ENCODE data around the gene RPS19BP1. TPM values are rescaled to one million over a fixed set of nuclear protein-coding genes. Genes with fewer than 3 reads are reported as not detected.

Gene RPS19BP1
- total RNA-seq, 1 experiment from 2014 or later: 80.4 TPM

DNA sequence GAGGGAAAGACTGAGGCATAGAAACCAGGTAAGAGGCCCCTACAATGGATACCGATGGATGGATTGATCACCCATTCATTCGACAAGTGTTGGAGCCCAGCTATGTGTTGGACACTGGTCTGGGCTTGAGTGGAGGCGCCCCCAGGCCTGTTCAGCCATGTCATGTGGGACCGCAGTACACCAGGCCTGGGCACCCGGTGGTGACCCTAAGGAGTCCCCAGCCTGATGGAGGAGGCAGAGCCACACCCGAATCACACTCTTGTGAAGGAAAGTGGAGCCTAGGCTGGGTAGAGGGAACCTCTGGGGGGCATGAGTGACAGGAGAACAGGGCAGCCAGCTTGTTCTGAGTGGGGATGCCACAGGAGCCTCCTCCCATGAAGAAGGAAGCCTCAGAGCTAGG lies 48.2 kb upstream of the RPS19BP1 start:
- ChIA-PET RAD21 (ENCODE audit: low non-redundant PET in 1 of 2, low total read pairs in 2 of 2, uncharacterized antibody in 2 of 2, unreplicated experiment in 2 of 2) (no interaction called here), POLR2A (no interaction called here), CTCF (no interaction called here)
- H3K9me3 ChIP-seq (ENCODE audit: control insufficient read depth in 1 of 2, insufficient read depth in 1 of 2, low read depth in 1 of 2, low read length in 2 of 2): no peaks in the 10 kb centered on the region
- H3K9ac ChIP-seq (ENCODE audit: low read length): no peak overlapping the region
- no peak overlapping the region for H2AFZ ChIP-seq (ENCODE audit: low read depth, low read length, poor library complexity, severe bottlenecking)
- no peaks in the 10 kb centered on the region for H3K4me1 ChIP-seq (ENCODE audit: control insufficient read depth in 1 of 2, insufficient read depth in 2 of 2, low read length in 2 of 2)
- H3K27ac ChIP-seq (ENCODE audit: low read depth, low read length): no peak overlapping the region
- BruUV-seq (replicated peaks): no TSS peak
- TF ChIP-seq EZH2 (IDR thresholded peaks at IDR 0.05) (no peak), RAD21 (IDR thresholded peaks at IDR 0.05; ENCODE audit: low read depth) (no peak), ZFX (IDR thresholded peaks at IDR 0.05) (no peak), SP1 (IDR thresholded peaks at IDR 0.05; ENCODE audit: low read depth) (no peak), POLR2A (IDR thresholded peaks at IDR 0.05; ENCODE audit: borderline replicate concordance, extremely low read depth, insufficient read depth, insufficient read length) (no peak)
- TF ChIP-seq, protein P1, sequence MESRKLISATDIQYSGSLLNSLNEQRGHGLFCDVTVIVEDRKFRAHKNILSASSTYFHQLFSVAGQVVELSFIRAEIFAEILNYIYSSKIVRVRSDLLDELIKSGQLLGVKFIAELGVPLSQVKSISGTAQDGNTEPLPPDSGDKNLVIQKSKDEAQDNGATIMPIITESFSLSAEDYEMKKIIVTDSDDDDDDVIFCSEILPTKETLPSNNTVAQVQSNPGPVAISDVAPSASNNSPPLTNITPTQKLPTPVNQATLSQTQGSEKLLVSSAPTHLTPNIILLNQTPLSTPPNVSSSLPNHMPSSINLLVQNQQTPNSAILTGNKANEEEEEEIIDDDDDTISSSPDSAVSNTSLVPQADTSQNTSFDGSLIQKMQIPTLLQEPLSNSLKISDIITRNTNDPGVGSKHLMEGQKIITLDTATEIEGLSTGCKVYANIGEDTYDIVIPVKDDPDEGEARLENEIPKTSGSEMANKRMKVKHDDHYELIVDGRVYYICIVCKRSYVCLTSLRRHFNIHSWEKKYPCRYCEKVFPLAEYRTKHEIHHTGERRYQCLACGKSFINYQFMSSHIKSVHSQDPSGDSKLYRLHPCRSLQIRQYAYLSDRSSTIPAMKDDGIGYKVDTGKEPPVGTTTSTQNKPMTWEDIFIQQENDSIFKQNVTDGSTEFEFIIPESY (IDR thresholded peaks at IDR 0.05; ENCODE audit: extremely low read depth, insufficient replicate concordance, low read length): no peak
- TF ChIP-seq, protein P2, sequence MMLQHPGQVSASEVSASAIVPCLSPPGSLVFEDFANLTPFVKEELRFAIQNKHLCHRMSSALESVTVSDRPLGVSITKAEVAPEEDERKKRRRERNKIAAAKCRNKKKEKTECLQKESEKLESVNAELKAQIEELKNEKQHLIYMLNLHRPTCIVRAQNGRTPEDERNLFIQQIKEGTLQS (IDR thresholded peaks at IDR 0.05): no peak
- intact Hi-C loops (cut with micrococcal nuclease): no loop called here
- H3K27me3 ChIP-seq (ENCODE audit: insufficient read depth, low read length): no peaks in the 10 kb centered on the region; the same call in 1 of the 2 replicates
- H3K36me3 ChIP-seq (ENCODE audit: control insufficient read depth in 1 of 2, insufficient read depth in 2 of 2, low read length in 2 of 2): no peaks in the 10 kb centered on the region
- DNase-seq (ENCODE audit: low read depth, low spot score) (no peak), ATAC-seq (no peak)
- no peak overlapping the region for H3K4me3 ChIP-seq (replicated peaks in 1 of 2; ENCODE audit: low read depth in 1 of 2, low read length in 2 of 2)
- no peak overlapping the region for H3K4me2 ChIP-seq (ENCODE audit: low read length)
- H4K20me1 ChIP-seq (ENCODE audit: insufficient read depth): no peaks in the 10 kb centered on the region
- no peaks in the 10 kb centered on the region for H3K9me2 ChIP-seq (ENCODE audit: insufficient read depth)
- H3K79me2 ChIP-seq (ENCODE audit: insufficient read depth, low read length): no peaks in the 10 kb centered on the region

DNA sequence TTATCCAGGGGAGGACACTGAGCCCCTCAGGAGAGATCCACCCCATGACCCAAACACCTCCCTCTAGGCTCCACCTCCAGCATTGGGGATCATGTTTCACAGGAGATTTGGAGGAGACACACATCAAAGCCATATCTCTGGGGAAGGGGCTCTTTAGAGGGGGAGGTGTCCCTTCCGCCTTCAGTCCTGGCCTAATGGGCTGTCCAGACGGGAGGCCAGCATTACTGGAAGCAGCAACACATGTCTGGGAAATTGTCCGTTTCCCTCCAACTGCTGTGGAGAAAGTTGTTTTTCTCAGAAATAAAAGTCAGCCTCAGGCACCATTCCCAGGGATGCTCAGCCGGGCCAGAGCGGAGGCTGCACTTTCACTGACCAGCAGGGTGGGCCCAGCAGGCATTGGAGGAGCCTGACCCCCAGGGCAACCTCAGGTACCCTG lies 47.5 kb upstream of the RPS19BP1 start:
- DNase-seq (ENCODE audit: low read depth, low spot score) (no peak), ATAC-seq (no peak)
- H2AFZ ChIP-seq (ENCODE audit: low read depth, low read length, poor library complexity, severe bottlenecking): no peak overlapping the region
- POLR2A ChIA-PET: no interaction called here
- H3K9me2 ChIP-seq (ENCODE audit: insufficient read depth): no peaks in the 10 kb centered on the region
- no peaks in the 10 kb centered on the region for H4K20me1 ChIP-seq (ENCODE audit: insufficient read depth)
- no peak overlapping the region for H3K27ac ChIP-seq (ENCODE audit: low read depth, low read length)
- RAD21 ChIA-PET (ENCODE audit: low non-redundant PET in 1 of 2, low total read pairs in 2 of 2, uncharacterized antibody in 2 of 2, unreplicated experiment in 2 of 2): interaction anchor here in 1 of 2 experiments (0.7 kb wide), 1 partner anchor 426 kb away, joined by 5 read pairs; no protein-coding TSS in a partner anchor
- H3K9me3 ChIP-seq (ENCODE audit: control insufficient read depth in 1 of 2, insufficient read depth in 1 of 2, low read depth in 1 of 2, low read length in 2 of 2): no peaks in the 10 kb centered on the region
- H3K4me1 ChIP-seq (ENCODE audit: control insufficient read depth in 1 of 2, insufficient read depth in 2 of 2, low read length in 2 of 2): peaks cover 5 to 7% of the 10 kb centered on the region in 2 experiments
- BruUV-seq (replicated peaks): no TSS peak
- CTCF ChIA-PET: no interaction called here
- no peak overlapping the region for H3K4me2 ChIP-seq (ENCODE audit: low read length)
- no peaks in the 10 kb centered on the region for H3K36me3 ChIP-seq (ENCODE audit: control insufficient read depth in 1 of 2, insufficient read depth in 2 of 2, low read length in 2 of 2)
- H3K79me2 ChIP-seq (ENCODE audit: insufficient read depth, low read length): no peaks in the 10 kb centered on the region
- H3K4me3 ChIP-seq (replicated peaks in 1 of 2; ENCODE audit: low read depth in 1 of 2, low read length in 2 of 2): no peak overlapping the region
- H3K27me3 ChIP-seq (ENCODE audit: insufficient read depth, low read length): no peaks in the 10 kb centered on the region; the same call in 1 of the 2 replicates
- H3K9ac ChIP-seq (ENCODE audit: low read length): no peak overlapping the region
- intact Hi-C loops (cut with micrococcal nuclease): no loop called here
- TF ChIP-seq ZNF274 (IDR thresholded peaks at IDR 0.05; ENCODE audit: low read depth, low read length) (no peak), JUND (IDR thresholded peaks at IDR 0.05) (no peak), SIN3A (IDR thresholded peaks at IDR 0.05; ENCODE audit: low read depth) (no peak), TCF7L2 (IDR thresholded peaks at IDR 0.05; ENCODE audit: borderline replicate concordance, extremely low read depth, insufficient read depth, insufficient read length) (no peak), POLR2AphosphoS5 (IDR thresholded peaks at IDR 0.05; ENCODE audit: low read depth, low read length) (no peak)
- TF ChIP-seq, protein P3, sequence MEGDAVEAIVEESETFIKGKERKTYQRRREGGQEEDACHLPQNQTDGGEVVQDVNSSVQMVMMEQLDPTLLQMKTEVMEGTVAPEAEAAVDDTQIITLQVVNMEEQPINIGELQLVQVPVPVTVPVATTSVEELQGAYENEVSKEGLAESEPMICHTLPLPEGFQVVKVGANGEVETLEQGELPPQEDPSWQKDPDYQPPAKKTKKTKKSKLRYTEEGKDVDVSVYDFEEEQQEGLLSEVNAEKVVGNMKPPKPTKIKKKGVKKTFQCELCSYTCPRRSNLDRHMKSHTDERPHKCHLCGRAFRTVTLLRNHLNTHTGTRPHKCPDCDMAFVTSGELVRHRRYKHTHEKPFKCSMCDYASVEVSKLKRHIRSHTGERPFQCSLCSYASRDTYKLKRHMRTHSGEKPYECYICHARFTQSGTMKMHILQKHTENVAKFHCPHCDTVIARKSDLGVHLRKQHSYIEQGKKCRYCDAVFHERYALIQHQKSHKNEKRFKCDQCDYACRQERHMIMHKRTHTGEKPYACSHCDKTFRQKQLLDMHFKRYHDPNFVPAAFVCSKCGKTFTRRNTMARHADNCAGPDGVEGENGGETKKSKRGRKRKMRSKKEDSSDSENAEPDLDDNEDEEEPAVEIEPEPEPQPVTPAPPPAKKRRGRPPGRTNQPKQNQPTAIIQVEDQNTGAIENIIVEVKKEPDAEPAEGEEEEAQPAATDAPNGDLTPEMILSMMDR (IDR thresholded peaks at IDR 0.05 in 2 of 3, conservative IDR thresholded peaks at IDR 0.05 in 1 of 3; ENCODE audit: borderline replicate concordance in 1 of 3, insufficient read depth in 1 of 3, low read depth in 2 of 3, low read length in 2 of 3): no peak
- TF ChIP-seq, protein P4, sequence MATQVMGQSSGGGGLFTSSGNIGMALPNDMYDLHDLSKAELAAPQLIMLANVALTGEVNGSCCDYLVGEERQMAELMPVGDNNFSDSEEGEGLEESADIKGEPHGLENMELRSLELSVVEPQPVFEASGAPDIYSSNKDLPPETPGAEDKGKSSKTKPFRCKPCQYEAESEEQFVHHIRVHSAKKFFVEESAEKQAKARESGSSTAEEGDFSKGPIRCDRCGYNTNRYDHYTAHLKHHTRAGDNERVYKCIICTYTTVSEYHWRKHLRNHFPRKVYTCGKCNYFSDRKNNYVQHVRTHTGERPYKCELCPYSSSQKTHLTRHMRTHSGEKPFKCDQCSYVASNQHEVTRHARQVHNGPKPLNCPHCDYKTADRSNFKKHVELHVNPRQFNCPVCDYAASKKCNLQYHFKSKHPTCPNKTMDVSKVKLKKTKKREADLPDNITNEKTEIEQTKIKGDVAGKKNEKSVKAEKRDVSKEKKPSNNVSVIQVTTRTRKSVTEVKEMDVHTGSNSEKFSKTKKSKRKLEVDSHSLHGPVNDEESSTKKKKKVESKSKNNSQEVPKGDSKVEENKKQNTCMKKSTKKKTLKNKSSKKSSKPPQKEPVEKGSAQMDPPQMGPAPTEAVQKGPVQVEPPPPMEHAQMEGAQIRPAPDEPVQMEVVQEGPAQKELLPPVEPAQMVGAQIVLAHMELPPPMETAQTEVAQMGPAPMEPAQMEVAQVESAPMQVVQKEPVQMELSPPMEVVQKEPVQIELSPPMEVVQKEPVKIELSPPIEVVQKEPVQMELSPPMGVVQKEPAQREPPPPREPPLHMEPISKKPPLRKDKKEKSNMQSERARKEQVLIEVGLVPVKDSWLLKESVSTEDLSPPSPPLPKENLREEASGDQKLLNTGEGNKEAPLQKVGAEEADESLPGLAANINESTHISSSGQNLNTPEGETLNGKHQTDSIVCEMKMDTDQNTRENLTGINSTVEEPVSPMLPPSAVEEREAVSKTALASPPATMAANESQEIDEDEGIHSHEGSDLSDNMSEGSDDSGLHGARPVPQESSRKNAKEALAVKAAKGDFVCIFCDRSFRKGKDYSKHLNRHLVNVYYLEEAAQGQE (IDR thresholded peaks at IDR 0.05; ENCODE audit: low read depth): no peak
